ENCODE data around the gene LMX1B. TPM values are rescaled to one million over a fixed set of nuclear protein-coding genes. Genes with fewer than 3 reads are reported as not detected.

The LMX1B gene
- total RNA-seq, 2 donors from 2014 or later, result 0.74 to 1.3 TPM

- H3K4me3 ChIP-seq, result peak overlapping the region; percentile 34 to 47
- H3K9me3 ChIP-seq, result no peaks in the 10 kb centered on the region
- TF ChIP-seq, protein P1, sequence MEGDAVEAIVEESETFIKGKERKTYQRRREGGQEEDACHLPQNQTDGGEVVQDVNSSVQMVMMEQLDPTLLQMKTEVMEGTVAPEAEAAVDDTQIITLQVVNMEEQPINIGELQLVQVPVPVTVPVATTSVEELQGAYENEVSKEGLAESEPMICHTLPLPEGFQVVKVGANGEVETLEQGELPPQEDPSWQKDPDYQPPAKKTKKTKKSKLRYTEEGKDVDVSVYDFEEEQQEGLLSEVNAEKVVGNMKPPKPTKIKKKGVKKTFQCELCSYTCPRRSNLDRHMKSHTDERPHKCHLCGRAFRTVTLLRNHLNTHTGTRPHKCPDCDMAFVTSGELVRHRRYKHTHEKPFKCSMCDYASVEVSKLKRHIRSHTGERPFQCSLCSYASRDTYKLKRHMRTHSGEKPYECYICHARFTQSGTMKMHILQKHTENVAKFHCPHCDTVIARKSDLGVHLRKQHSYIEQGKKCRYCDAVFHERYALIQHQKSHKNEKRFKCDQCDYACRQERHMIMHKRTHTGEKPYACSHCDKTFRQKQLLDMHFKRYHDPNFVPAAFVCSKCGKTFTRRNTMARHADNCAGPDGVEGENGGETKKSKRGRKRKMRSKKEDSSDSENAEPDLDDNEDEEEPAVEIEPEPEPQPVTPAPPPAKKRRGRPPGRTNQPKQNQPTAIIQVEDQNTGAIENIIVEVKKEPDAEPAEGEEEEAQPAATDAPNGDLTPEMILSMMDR (IDR thresholded peaks at IDR 0.05), result no peak
- H3K36me3 ChIP-seq, result no peaks in the 10 kb centered on the region
- H3K27ac ChIP-seq, result peak overlapping the region in 1 of 2 donors; percentile 16
- no peak for DNase-seq (ENCODE audit: low spot score)
- peaks cover 1 to 31% of the 10 kb centered on the region in 2 donors for H3K27me3 ChIP-seq
- peaks cover 0 to 50% of the 10 kb centered on the region in 2 donors for H3K4me1 ChIP-seq
Measured at GRCh38 chr9:126612813-126613641, 701 bp upstream of the LMX1B start.

DNA sequence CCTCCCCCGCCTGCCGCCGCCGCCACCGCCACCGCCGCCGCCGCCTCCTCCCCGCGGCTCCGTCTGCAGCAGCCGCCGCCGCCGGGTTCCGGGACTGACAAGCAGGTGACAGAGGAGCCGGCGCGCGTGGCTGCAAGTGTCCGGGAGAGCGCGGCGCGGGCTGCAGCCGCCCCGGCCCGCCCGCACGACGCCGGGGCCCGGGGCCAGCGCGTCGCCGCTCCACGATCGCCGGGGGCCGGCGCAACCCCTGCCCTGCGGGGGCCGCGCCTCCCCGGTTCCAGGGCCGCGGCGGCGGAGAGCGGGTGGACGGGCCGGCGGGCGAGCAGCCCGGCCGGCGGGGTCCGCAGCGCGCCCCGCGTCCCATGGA lies 343 bp downstream of the LMX1B start:
- H3K4me1 ChIP-seq, result peaks cover 0 to 50% of the 10 kb centered on the region in 2 donors
- TF ChIP-seq, protein P1 (IDR thresholded peaks at IDR 0.05), result no peak
- H3K9me3 ChIP-seq, result no peaks in the 10 kb centered on the region
- no peak overlapping the region for H3K27ac ChIP-seq
- H3K36me3 ChIP-seq, result no peaks in the 10 kb centered on the region
- H3K4me3 ChIP-seq, result peak overlapping the region; percentile 26 to 47
- no peak for DNase-seq (ENCODE audit: low spot score)
- H3K27me3 ChIP-seq, result peaks cover 5 to 42% of the 10 kb centered on the region in 2 donors

GRCh38 chr9:126614455-126615244 lies 922 bp downstream of the LMX1B start:
- Histone ChIP-seq H3K9me3 (no peaks in the 10 kb centered on the region), H3K36me3 (no peaks in the 10 kb centered on the region), H3K27ac (no peak overlapping the region), H3K27me3 (peaks cover 5 to 43% of the 10 kb centered on the region in 2 donors), H3K4me3 (peak overlapping the region; percentile 26 to 42), H3K4me1 (peaks cover 0 to 50% of the 10 kb centered on the region in 2 donors)
- DNase-seq (ENCODE audit: low spot score), result no peak
- TF ChIP-seq, protein P1 (IDR thresholded peaks at IDR 0.05), result no peak

GRCh38 chr9:126615245-126615790 lies 1.6 kb downstream of the LMX1B start:
- Histone ChIP-seq H3K27me3 (peaks cover 9 to 43% of the 10 kb centered on the region in 2 donors), H3K4me1 (peaks cover 0 to 46% of the 10 kb centered on the region in 2 donors), H3K4me3 (peak overlapping the region; percentile 26 to 42), H3K27ac (no peak overlapping the region), H3K36me3 (no peaks in the 10 kb centered on the region), H3K9me3 (no peaks in the 10 kb centered on the region)
- TF ChIP-seq, protein P1 (IDR thresholded peaks at IDR 0.05), result no peak
- DNase-seq (ENCODE audit: low spot score), result peak; percentile 72

DNA sequence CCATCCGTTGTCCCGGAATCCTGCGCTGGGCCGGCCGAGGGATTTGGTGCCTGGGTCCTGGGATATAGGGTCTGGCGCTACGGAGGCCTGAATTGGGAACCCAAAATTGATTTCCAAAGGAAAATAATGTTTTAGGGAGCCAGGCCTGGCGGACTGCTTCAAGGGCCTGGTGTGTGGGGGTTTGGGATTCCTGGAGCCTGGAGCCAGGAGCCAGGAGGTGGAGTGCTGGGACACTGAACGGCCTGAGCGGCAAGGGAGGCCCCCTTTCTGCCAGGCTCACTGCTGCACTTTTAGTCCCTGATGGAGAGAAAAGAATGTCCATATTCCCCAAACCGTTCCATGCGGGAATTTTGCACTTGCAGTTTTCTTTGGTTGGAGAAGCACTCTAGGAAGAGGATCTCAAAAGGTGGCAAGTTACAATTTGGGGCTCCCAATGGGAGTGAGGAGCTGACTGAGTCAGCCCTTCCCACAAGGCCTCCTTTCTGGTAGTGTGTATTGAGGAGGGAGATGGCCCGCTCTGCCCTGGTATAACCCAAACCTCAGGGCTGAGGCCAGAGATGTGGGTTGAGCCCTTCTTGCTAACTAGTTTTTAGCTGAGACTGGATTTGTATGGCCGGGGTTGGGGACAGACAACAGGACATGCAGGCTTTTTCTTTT lies 2.2 kb downstream of the LMX1B start:
- H3K4me3 ChIP-seq, result peak overlapping the region; percentile 26 to 42
- H3K4me1 ChIP-seq, result peaks cover 0 to 40% of the 10 kb centered on the region in 2 donors
- H3K9me3 ChIP-seq, result no peaks in the 10 kb centered on the region
- H3K27me3 ChIP-seq, result peaks cover 11 to 43% of the 10 kb centered on the region in 2 donors
- no peak overlapping the region for H3K27ac ChIP-seq
- H3K36me3 ChIP-seq, result no peaks in the 10 kb centered on the region
- TF ChIP-seq, protein P1 (IDR thresholded peaks at IDR 0.05), result no peak
- DNase-seq (ENCODE audit: low spot score), result no peak

Data from right atrium auricular region (tissue), 2 donors.